Activated B cell treated with CpG ODN at 0.5 μM for 24 hours (primary cell): ENCODE data around the gene DCLK2. TPM values are rescaled to one million over a fixed set of nuclear protein-coding genes. Genes with fewer than 3 reads are reported as not detected.

ENCODE experiments used
- ATAC-seq: fragments of 200-7000 bp; cut with Tn5 transposase; one replicate; pipeline ENCODE4 v1.10.0; 2021; ENCODE audit warnings: low read depth, mild to moderate bottlenecking, moderate library complexity
- CTCF ChIA-PET: fragments of 350-600 bp; sonication (Branson Sonifier 250); formaldehyde crosslinking; loops from one replicate; lab custom pipeline; 2021; ENCODE audit warnings: antibody characterized with exemption; lab: Charles Lee
- POLR2A ChIA-PET: fragments of 350-600 bp; sonication (Branson Sonifier 250); formaldehyde crosslinking; loops from one replicate; lab custom pipeline; 2021; ENCODE audit warnings: antibody characterized with exemption; lab: Charles Lee
- DNase-seq: peaks from one replicate; pipeline ENCODE4 v3.0.0; 2022
- H3K27ac Mint-ChIP-seq: one replicate; pipeline ENCODE4 v1.8.0; 2020; ENCODE audit warnings: mixed read lengths
- H3K27me3 Mint-ChIP-seq: one replicate; pipeline ENCODE4 v1.8.0; 2021; ENCODE audit warnings: mixed read lengths
- H3K36me3 Mint-ChIP-seq: one replicate; pipeline ENCODE4 v1.8.0; 2021; ENCODE audit warnings: low read depth, mixed read lengths
- H3K4me1 Mint-ChIP-seq: one replicate; pipeline ENCODE4 v1.8.0; 2021; ENCODE audit warnings: mixed read lengths
- H3K4me3 Mint-ChIP-seq: one replicate; pipeline ENCODE4 v1.8.0; 2020; ENCODE audit warnings: mild to moderate bottlenecking, mixed read lengths
- H3K9me3 Mint-ChIP-seq: one replicate; pipeline ENCODE4 v1.8.0; 2020; ENCODE audit warnings: mixed read lengths
- CTCF ChIP-seq: fragments of 200-600 bp; IDR thresholded peaks from one replicate; pipeline ENCODE4 v1.8.0; 2022; ENCODE audit warnings: antibody characterized with exemption, mild to moderate bottlenecking
- intact Hi-C: fragments of 100-400 bp; cut with micrococcal nuclease; formaldehyde crosslinking; loops from one replicate; pipeline ENCODE4 v1.15.1; 2024
- total RNA-seq: library from RNA; stranded (reverse); gene quantifications from 2 replicates; pipeline ENCODE4 v1.2.3, GENCODE V29; 2022

Gene DCLK2
- total RNA-seq, 1 donor from 2014 or later, result 3.4 TPM

- peaks cover 1% of the 10 kb centered on the region for H3K27me3 Mint-ChIP-seq
- no peak overlapping the region for H3K4me3 Mint-ChIP-seq
- ChIA-PET CTCF (no interaction called here), POLR2A (no interaction called here)
- no peak for TF ChIP-seq CTCF
- H3K36me3 Mint-ChIP-seq, result no peaks in the 10 kb centered on the region
- intact Hi-C loops, result no loop called here
- H3K9me3 Mint-ChIP-seq, result peaks cover 11% of the 10 kb centered on the region
- no peak for ATAC-seq
- H3K4me1 Mint-ChIP-seq, result no peaks in the 10 kb centered on the region
- no peak overlapping the region for H3K27ac Mint-ChIP-seq
- DNase-seq, result no peak
Observed at GRCh38 chr4:150142831-150143230, 64.6 kb downstream of the DCLK2 start.

DNA sequence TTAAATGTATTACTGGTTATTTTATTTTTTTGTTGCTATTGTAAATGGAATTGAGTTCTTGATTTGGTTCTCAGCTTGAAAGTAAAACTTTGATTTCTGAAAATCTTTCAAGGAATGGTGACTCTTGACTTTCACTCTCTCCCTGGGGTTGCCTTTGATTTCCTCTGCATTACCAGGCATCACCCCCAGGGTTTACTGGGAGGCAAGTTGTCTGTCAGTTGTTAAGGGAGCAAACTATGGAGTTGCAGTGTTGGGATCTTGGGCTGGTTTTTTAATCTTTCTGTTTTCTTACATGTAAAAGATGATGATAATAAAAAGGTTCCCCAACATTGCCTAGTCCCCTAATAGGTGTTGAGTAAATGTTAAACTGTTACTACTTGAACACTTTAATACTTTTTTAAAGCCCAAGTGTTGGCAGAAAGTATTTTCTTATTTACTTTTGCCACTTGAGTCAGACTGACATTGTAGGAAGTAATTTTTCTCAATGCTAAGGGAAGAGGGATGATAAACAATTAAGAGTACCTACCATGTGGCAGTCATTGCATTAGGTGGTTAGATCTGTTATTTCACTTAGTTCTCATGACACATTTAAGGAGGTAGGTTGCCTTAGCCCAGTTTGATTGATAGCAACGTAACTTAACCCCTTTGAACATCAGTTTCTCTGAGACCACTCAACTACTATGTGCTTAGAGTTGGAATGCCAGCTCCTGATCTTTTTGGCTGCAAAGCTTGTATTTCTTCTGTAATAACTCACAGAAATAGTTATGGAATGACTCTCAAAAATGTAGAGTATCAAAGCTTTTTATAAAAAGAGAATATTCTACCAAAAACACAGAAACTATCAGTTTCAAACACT lies 67.1 kb downstream of the DCLK2 start:
- TF ChIP-seq CTCF, result no peak
- ATAC-seq (no peak), DNase-seq (no peak)
- peaks cover 1% of the 10 kb centered on the region for H3K27me3 Mint-ChIP-seq
- peaks cover 11% of the 10 kb centered on the region for H3K9me3 Mint-ChIP-seq
- no peak overlapping the region for H3K27ac Mint-ChIP-seq
- H3K36me3 Mint-ChIP-seq, result no peaks in the 10 kb centered on the region
- CTCF ChIA-PET, result no interaction called here
- POLR2A ChIA-PET, result no interaction called here
- intact Hi-C loops, result no loop called here
- H3K4me1 Mint-ChIP-seq, result no peaks in the 10 kb centered on the region
- H3K4me3 Mint-ChIP-seq, result no peak overlapping the region

GRCh38 chr4:150145946-150146340 lies 67.7 kb downstream of the DCLK2 start:
- TF ChIP-seq CTCF, result no peak
- Mint-ChIP-seq H3K36me3 (no peaks in the 10 kb centered on the region), H3K27me3 (peaks cover 1% of the 10 kb centered on the region), H3K9me3 (peaks cover 11% of the 10 kb centered on the region), H3K4me1 (no peaks in the 10 kb centered on the region), H3K27ac (no peak overlapping the region), H3K4me3 (no peak overlapping the region)
- DNase-seq (no peak), ATAC-seq (no peak)
- ChIA-PET CTCF (no interaction called here), POLR2A (no interaction called here)
- intact Hi-C loops, result no loop called here

GRCh38 chr4:150149381-150149780 lies 71.1 kb downstream of the DCLK2 start:
- intact Hi-C loops, result no loop called here
- ChIA-PET CTCF (no interaction called here), POLR2A (no interaction called here)
- ATAC-seq (no peak), DNase-seq (no peak)
- no peak overlapping the region for H3K4me3 Mint-ChIP-seq
- no peaks in the 10 kb centered on the region for H3K36me3 Mint-ChIP-seq
- peaks cover under 1% of the 10 kb centered on the region for H3K9me3 Mint-ChIP-seq
- no peaks in the 10 kb centered on the region for H3K4me1 Mint-ChIP-seq
- H3K27me3 Mint-ChIP-seq, result peaks cover 1% of the 10 kb centered on the region
- H3K27ac Mint-ChIP-seq, result no peak overlapping the region
- no peak for TF ChIP-seq CTCF

GRCh38 chr4:150150629-150151062 lies 72.4 kb downstream of the DCLK2 start:
- ATAC-seq, result no peak
- Mint-ChIP-seq H3K4me3 (no peak overlapping the region), H3K36me3 (no peaks in the 10 kb centered on the region), H3K9me3 (no peaks in the 10 kb centered on the region), H3K27ac (no peak overlapping the region), H3K27me3 (peaks cover 2% of the 10 kb centered on the region), H3K4me1 (no peaks in the 10 kb centered on the region)
- ChIA-PET POLR2A (no interaction called here), CTCF (no interaction called here)
- no peak for TF ChIP-seq CTCF
- no peak for DNase-seq
- intact Hi-C loops, result no loop called here
